Activated T-helper 9 cell treated with anti-CD3 and anti-CD28 coated beads, Interleukin-2, amount 50 U/mL, for 16 hours (primary cell): ENCODE data around the gene OR52D1.

Source experiments
- DNase-seq: peaks from one replicate; pipeline ENCODE4 v3.0.0-alpha.2; 2020; ENCODE audit warnings: low read depth

OR52D1 gene

DNA sequence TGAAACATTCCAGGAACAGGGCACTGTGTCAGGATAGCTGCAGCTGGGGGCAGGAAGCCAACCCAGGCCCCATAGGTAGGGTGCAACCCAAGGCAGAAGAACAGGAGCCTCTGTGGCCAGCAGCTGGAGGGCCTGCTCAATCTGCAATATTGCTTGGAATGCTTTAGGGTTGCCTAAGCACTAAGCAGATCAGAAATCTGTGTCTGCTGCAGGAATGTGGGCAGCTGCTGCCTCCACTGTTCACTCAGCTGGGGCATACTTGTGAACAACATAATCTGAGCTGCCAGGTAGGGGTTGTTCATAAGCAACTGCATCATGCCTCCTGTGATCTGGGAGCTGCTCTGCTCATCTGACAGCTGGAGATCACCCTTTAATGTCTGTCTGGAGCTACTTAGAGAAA lies 26.4 kb downstream of the OR52D1 start:
- DNase-seq = no peak

GRCh38 chr11:5516599-5516998 lies 28.1 kb downstream of the OR52D1 start, which contains the start of gene UBQLNL:
TSS of gene UBQLNL (minus strand) at chr11:5516699. CDS start at chr11:5516441, 258 bp downstream.
- DNase-seq = no peak

GRCh38 chr11:5521540-5521939 lies 33.1 kb downstream of the OR52D1 start:
- no peak for DNase-seq

DNA sequence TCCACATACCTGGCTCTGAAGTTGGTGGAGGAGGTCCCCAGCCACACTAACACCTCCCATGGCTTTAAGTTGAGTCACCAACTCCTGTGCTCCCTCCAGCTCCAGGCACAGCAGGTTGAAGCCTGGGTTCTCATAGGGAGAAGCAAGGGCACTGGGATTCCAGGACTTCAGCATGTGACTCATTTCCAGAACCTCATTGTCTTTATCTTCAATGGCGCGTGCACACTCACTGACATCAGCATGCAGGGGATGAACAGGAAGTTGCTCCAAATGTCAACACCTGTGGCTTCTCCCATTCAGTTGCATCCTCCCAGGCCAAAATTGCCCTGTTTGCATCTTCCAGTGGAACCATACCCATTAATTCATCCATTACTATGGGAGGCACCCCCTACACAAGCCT lies 33.8 kb downstream of the OR52D1 start:
- DNase-seq = no peak

DNA sequence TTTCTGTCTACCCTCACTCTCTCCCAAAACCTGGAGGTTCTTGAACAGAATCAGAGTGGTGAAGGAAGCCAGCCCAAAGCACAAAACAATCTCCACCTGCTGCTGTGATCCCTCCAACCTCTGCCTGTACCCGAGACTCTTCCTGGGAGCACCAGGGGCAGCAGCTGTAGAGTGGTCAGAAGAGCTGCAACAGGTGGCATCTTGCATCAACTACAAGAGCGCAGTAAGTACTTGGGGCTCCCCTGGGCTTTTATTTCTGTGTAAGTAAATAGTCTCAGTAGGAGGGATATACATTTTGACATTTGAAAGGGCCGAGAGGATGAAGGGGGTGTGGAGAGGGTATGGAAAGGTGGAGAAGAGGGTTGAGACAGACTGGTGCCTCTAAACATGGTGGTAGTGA lies 36.3 kb downstream of the OR52D1 start:
- DNase-seq = no peak

GRCh38 chr11:5527716-5528115 lies 39.2 kb downstream of the OR52D1 start:
- no peak for DNase-seq

- no peak for DNase-seq
Observed at GRCh38 chr11:5528495-5528894, 40.0 kb downstream of the OR52D1 start.

- no peak for DNase-seq
Observed at GRCh38 chr11:5531053-5531831, 42.8 kb downstream of the OR52D1 start.

DNA sequence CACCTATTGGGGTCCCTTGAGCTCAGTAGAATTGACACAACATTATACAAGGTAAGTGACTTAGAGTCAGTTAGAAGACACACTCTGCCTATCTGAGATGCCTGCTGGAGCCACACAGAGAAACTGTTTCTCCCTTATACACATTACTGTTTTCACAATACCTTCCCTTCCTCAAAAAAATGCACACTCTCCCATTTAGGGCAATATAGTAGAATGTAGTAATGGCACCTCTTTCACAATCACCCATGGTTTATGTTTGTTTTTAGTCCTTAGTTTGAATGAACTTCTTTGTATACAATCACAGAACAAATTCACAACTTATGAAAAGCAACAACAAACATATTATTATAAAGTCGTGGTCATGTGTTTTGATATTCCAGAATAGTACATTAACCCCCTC lies 45.6 kb downstream of the OR52D1 start:
- no peak for DNase-seq

DNA sequence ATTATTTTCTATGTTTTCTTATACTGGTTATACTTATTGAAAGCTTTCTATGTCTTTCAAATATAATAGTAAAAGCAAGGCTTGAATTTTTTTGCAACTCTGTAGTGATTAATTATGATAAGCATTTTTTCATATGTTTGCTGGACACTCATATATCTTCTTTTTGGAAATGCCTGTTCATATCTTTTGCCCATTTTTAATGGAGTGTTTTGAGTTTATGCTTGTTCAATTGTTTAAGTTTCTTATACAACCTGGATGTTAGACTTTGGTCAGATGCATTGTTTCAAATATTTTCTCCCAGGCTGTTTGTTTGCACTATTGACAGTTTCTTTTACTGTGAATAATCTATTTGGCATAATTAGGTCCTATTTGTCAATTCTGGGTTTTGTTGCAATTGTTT lies 48.0 kb downstream of the OR52D1 start:
- DNase-seq = no peak
